ENCODE data around the gene NUDT8.

Gene NUDT8

DNA sequence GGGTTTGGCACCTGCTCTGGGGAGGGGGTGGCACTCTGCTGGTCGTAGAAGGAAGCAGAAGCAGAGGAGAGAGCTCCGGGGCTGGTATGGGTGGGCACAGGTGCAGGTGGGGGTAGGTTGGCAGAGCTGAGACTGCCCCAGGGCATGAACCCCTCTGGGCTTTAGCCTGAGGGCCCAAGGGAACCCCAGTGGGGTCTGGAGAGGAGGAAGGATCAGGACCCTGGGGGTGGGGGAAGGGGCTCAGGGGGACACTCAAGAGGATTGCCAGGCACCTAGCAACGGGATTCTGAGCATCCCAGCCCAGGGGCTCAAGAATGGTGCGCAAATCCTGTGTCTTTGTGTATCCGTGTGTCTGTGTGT, 38.4 kb upstream of the NUDT8 start:
- H3K79me2 ChIP-seq (ENCODE audit: insufficient read depth, low read length) = no peaks in the 10 kb centered on the region
- H3K27me3 ChIP-seq (ENCODE audit: insufficient read depth, low read length, poor library complexity, severe bottlenecking) = no peaks in the 10 kb centered on the region
- no peaks in the 10 kb centered on the region for H3K9me2 ChIP-seq (replicated peaks; ENCODE audit: low read depth, low read length)
- peak overlapping the region; percentile 31 for H3K4me3 ChIP-seq (ENCODE audit: low read length, poor library complexity, severe bottlenecking)
- H3K9ac ChIP-seq (ENCODE audit: low read depth, low read length, poor library complexity, severe bottlenecking) = peak overlapping the region; percentile 34
- peaks cover 11% of the 10 kb centered on the region for H3K4me1 ChIP-seq (ENCODE audit: insufficient read depth, low read length, poor library complexity, severe bottlenecking)
- H4K20me1 ChIP-seq (ENCODE audit: insufficient read depth, low read length, poor library complexity, severe bottlenecking) = no peaks in the 10 kb centered on the region
- no peaks in the 10 kb centered on the region for H3K9me3 ChIP-seq (ENCODE audit: insufficient read depth, low read depth, low read length)
- peak overlapping the region; percentile 51 for H3K4me2 ChIP-seq (ENCODE audit: low read depth, low read length, poor library complexity, severe bottlenecking)
- H3F3A ChIP-seq (ENCODE audit: low read depth) = no peaks in the 10 kb centered on the region
- peak overlapping the region; percentile 32; the same call in 1 of the 2 replicates for H2AFZ ChIP-seq (ENCODE audit: low read length)
- H3K36me3 ChIP-seq (ENCODE audit: insufficient read depth, low read length) = no peaks in the 10 kb centered on the region
- TF ChIP-seq EZH2phosphoT487 (IDR thresholded peaks at IDR 0.05; ENCODE audit: borderline replicate concordance) = no peak

DNA sequence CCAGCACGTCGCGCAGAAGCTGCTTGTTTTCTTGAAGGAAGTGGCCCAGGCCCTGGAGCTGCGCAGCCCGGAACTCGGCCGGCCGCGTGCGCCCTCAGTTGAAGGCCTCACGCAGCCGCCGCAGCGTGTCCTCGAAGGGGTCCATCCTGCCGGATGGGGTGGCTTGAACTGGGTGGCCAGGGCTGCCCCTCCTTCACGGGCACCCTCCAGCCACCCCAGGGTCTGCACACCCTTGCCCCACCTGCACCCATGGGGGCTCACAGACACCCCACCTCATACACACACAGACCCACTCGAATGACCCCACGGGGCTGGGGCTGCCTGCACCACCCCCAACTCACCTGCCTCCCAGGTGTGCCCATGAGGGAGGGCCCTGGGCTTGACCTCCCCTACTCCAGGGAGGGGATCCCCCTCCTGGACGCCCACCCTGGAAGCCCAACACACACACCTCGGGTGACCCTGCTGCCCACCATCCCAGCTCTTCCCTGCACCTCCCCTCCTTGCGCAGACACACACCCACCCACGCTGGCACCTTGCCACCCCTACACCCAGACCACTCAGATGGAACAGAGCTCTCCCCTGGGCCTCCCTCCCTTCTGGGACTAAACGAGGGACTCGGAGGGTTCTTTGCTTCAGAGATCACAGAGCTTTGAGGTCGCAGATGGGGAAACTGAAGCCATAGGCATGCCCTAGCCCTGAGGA, 37.9 kb upstream of the NUDT8 start:
- TF ChIP-seq, protein P1, sequence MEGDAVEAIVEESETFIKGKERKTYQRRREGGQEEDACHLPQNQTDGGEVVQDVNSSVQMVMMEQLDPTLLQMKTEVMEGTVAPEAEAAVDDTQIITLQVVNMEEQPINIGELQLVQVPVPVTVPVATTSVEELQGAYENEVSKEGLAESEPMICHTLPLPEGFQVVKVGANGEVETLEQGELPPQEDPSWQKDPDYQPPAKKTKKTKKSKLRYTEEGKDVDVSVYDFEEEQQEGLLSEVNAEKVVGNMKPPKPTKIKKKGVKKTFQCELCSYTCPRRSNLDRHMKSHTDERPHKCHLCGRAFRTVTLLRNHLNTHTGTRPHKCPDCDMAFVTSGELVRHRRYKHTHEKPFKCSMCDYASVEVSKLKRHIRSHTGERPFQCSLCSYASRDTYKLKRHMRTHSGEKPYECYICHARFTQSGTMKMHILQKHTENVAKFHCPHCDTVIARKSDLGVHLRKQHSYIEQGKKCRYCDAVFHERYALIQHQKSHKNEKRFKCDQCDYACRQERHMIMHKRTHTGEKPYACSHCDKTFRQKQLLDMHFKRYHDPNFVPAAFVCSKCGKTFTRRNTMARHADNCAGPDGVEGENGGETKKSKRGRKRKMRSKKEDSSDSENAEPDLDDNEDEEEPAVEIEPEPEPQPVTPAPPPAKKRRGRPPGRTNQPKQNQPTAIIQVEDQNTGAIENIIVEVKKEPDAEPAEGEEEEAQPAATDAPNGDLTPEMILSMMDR (conservative IDR thresholded peaks at IDR 0.05; ENCODE audit: low read length) = no peak
- TF ChIP-seq EZH2phosphoT487 (IDR thresholded peaks at IDR 0.05; ENCODE audit: borderline replicate concordance) = no peak
- Histone ChIP-seq H3K27me3 (ENCODE audit: insufficient read depth, low read length, poor library complexity, severe bottlenecking) (no peaks in the 10 kb centered on the region), H3K4me2 (ENCODE audit: low read depth, low read length, poor library complexity, severe bottlenecking) (peak overlapping the region; percentile 51), H3F3A (ENCODE audit: low read depth) (no peaks in the 10 kb centered on the region), H3K9me2 (replicated peaks; ENCODE audit: low read depth, low read length) (no peaks in the 10 kb centered on the region), H3K4me1 (ENCODE audit: insufficient read depth, low read length, poor library complexity, severe bottlenecking) (peaks cover 11% of the 10 kb centered on the region), H3K9me3 (ENCODE audit: insufficient read depth, low read depth, low read length) (no peaks in the 10 kb centered on the region), H3K79me2 (ENCODE audit: insufficient read depth, low read length) (no peaks in the 10 kb centered on the region), H2AFZ (ENCODE audit: low read length) (peak overlapping the region; percentile 32; the same call in 1 of the 2 replicates), H3K36me3 (ENCODE audit: insufficient read depth, low read length) (no peaks in the 10 kb centered on the region), H3K9ac (ENCODE audit: low read depth, low read length, poor library complexity, severe bottlenecking) (peak overlapping the region; percentile 34), H3K4me3 (ENCODE audit: low read length, poor library complexity, severe bottlenecking) (peak overlapping the region; percentile 31), H4K20me1 (ENCODE audit: insufficient read depth, low read length, poor library complexity, severe bottlenecking) (no peaks in the 10 kb centered on the region)

DNA sequence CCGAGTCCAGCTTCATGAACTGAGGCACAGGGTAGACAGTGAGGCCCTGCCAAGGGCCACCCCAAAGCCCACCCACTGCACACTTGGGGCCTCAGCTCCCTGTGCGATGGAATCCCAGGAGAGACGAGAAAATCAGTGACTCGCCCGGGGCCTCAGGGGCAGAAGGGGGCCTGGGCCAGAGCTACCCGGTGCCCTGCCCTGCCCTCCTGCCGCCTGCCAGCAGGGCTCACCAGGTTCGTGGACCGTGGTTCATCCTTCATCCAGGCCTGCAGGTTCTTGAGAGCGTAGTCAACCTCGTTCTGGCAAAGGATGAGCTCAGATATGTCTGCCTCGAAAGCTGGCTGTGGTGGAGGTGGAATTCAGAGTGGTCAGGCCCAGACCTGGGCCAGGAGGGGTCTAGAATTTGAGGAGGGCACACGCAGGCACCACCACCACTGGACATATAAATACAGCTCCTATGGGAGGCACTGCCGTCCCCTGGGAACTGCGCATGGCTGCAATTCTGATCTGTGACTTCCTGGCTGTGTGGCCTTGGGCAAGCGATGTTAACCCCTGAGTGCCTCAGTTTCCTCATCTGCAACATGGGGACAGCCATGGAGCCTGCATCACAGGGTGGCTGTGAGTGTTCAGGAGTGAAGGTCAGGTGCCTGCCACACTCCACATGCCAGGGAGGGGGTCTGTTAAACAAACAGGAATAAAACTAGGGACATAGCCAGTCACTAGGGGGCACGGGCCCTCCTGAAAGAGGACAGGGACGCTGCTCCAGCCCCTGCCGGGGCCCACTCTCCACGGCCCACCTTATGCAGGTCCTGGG, 37.1 kb upstream of the NUDT8 start:
- no peak overlapping the region for H3K4me3 ChIP-seq (ENCODE audit: low read length, poor library complexity, severe bottlenecking)
- no peaks in the 10 kb centered on the region for H3K9me2 ChIP-seq (replicated peaks; ENCODE audit: low read depth, low read length)
- H4K20me1 ChIP-seq (ENCODE audit: insufficient read depth, low read length, poor library complexity, severe bottlenecking) = no peaks in the 10 kb centered on the region
- H3K36me3 ChIP-seq (ENCODE audit: insufficient read depth, low read length) = no peaks in the 10 kb centered on the region
- H3K4me1 ChIP-seq (ENCODE audit: insufficient read depth, low read length, poor library complexity, severe bottlenecking) = peaks cover 11% of the 10 kb centered on the region
- H3K9me3 ChIP-seq (ENCODE audit: insufficient read depth, low read depth, low read length) = no peaks in the 10 kb centered on the region
- no peak for TF ChIP-seq EZH2phosphoT487 (IDR thresholded peaks at IDR 0.05; ENCODE audit: borderline replicate concordance)
- TF ChIP-seq, protein P1 (conservative IDR thresholded peaks at IDR 0.05; ENCODE audit: low read length) = no peak
- no peak overlapping the region for H3K4me2 ChIP-seq (ENCODE audit: low read depth, low read length, poor library complexity, severe bottlenecking)
- H3K9ac ChIP-seq (ENCODE audit: low read depth, low read length, poor library complexity, severe bottlenecking) = no peak overlapping the region
- H3K79me2 ChIP-seq (ENCODE audit: insufficient read depth, low read length) = no peaks in the 10 kb centered on the region
- no peaks in the 10 kb centered on the region for H3K27me3 ChIP-seq (ENCODE audit: insufficient read depth, low read length, poor library complexity, severe bottlenecking)
- no peaks in the 10 kb centered on the region for H3F3A ChIP-seq (ENCODE audit: low read depth)
- no peak overlapping the region for H2AFZ ChIP-seq (ENCODE audit: low read length)
